OCI-LY7 (cell line): ENCODE data around the gene TKT.

ENCODE experiments used
- EZH2phosphoT487 ChIP-seq: fragments of 200-600 bp; sonication (generic); IDR thresholded peaks from 2 replicates; pipeline ENCODE4 v1.6.1; 2018; ENCODE audit warnings: low read depth, borderline replicate concordance, mild to moderate bottlenecking, mixed run types, antibody characterized with exemption, low read length, moderate library complexity, mixed read lengths
- TF ChIP-seq, protein P1 (sequence below): fragments of 200-600 bp; sonication (generic); conservative IDR thresholded peaks from 2 replicates; pipeline ENCODE4 v1.5.1; 2014; ENCODE audit warnings: mild to moderate bottlenecking, antibody characterized with exemption, low read length, moderate library complexity, mixed read lengths

DNA sequence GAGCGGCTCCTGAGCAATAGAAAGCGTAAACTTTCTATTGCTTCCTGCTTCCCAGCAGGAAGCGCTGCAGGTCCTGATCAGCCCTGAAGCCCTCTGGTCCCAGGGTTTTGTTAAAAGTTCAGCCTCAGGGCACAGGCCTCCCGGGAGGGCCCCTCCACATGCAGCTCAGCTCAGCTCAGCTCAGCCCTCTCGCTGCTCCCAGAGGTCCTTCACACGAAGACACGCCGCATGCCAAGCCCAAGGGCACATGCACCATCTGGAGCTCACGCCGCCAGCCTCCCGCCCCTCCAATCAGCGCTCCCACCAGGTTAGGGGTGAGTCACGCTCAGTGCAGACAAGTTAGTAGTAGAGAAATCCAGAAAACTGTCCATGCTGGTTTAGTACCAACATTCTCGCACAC, 12.7 kb downstream of the TKT start:
- TF ChIP-seq, protein P1, sequence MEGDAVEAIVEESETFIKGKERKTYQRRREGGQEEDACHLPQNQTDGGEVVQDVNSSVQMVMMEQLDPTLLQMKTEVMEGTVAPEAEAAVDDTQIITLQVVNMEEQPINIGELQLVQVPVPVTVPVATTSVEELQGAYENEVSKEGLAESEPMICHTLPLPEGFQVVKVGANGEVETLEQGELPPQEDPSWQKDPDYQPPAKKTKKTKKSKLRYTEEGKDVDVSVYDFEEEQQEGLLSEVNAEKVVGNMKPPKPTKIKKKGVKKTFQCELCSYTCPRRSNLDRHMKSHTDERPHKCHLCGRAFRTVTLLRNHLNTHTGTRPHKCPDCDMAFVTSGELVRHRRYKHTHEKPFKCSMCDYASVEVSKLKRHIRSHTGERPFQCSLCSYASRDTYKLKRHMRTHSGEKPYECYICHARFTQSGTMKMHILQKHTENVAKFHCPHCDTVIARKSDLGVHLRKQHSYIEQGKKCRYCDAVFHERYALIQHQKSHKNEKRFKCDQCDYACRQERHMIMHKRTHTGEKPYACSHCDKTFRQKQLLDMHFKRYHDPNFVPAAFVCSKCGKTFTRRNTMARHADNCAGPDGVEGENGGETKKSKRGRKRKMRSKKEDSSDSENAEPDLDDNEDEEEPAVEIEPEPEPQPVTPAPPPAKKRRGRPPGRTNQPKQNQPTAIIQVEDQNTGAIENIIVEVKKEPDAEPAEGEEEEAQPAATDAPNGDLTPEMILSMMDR: no peak
- TF ChIP-seq EZH2phosphoT487: no peak
